Measurements from ENCODE around the gene ELAVL2.

ELAVL2 gene

GRCh38 chr9:23822261-23823169 lies 3.5 kb downstream of the ELAVL2 start:
- no peak overlapping the region for H3K18ac ChIP-seq (ENCODE audit: low read length)
- H2AK5ac ChIP-seq (ENCODE audit: low read length), result no peak overlapping the region
- H2BK5ac ChIP-seq (ENCODE audit: low read depth, low read length, poor library complexity), result no peak overlapping the region
- no peak overlapping the region for H2BK120ac ChIP-seq (ENCODE audit: insufficient read depth, low read length, poor library complexity)
- peak overlapping the region; percentile 80 for H3K4me2 ChIP-seq (ENCODE audit: low read length)
- peaks cover 41% of the 10 kb centered on the region for H3K27me3 ChIP-seq (ENCODE audit: insufficient read depth, low read length)
- DNase-seq, result no peak
- H4K12ac ChIP-seq (ENCODE audit: low read depth, low read length), result no peak overlapping the region
- peak overlapping the region; percentile 43 for H3K4me3 ChIP-seq (ENCODE audit: low read depth, low read length)
- peaks cover 23 to 25% of the 10 kb centered on the region in 2 experiments for H3K4me1 ChIP-seq (ENCODE audit: control insufficient read depth in 1 of 2, insufficient read depth in 2 of 2, low read length in 2 of 2)
- no CpG with 5 or more reads among the region's 46 CpGs for WGBS (ENCODE audit: extremely low coverage, insufficient coverage, insufficient read length)
- no peak overlapping the region for H3K14ac ChIP-seq (ENCODE audit: low read length)
- H3K27ac ChIP-seq (ENCODE audit: low read depth, low read length), result no peak overlapping the region
- no peak overlapping the region for H3K4ac ChIP-seq (ENCODE audit: low read depth, low read length)
- peak overlapping the region; percentile 46 for H3K23ac ChIP-seq (ENCODE audit: low read length)
- no peaks in the 10 kb centered on the region for H3K79me2 ChIP-seq (ENCODE audit: control insufficient read depth, insufficient read depth, low read length, poor library complexity)
- H3K9ac ChIP-seq (ENCODE audit: low read length), result peak overlapping the region; percentile 37
- no peak overlapping the region for H4K91ac ChIP-seq (ENCODE audit: low read depth, low read length)
- H3K36me3 ChIP-seq (ENCODE audit: control insufficient read depth in 1 of 2, insufficient read depth in 2 of 2, low read length in 2 of 2), result no peaks in the 10 kb centered on the region
- H2BK12ac ChIP-seq (ENCODE audit: low read length), result no peak overlapping the region
- no peaks in the 10 kb centered on the region for H3K79me1 ChIP-seq (ENCODE audit: low read length)
- no peak overlapping the region for H2AFZ ChIP-seq (ENCODE audit: insufficient read depth, low read length, poor library complexity)
- no peak overlapping the region for H4K8ac ChIP-seq (ENCODE audit: low read depth, low read length)
- H3K9me3 ChIP-seq (ENCODE audit: insufficient read depth, low read depth, low read length), result peaks cover 4% of the 10 kb centered on the region

DNA sequence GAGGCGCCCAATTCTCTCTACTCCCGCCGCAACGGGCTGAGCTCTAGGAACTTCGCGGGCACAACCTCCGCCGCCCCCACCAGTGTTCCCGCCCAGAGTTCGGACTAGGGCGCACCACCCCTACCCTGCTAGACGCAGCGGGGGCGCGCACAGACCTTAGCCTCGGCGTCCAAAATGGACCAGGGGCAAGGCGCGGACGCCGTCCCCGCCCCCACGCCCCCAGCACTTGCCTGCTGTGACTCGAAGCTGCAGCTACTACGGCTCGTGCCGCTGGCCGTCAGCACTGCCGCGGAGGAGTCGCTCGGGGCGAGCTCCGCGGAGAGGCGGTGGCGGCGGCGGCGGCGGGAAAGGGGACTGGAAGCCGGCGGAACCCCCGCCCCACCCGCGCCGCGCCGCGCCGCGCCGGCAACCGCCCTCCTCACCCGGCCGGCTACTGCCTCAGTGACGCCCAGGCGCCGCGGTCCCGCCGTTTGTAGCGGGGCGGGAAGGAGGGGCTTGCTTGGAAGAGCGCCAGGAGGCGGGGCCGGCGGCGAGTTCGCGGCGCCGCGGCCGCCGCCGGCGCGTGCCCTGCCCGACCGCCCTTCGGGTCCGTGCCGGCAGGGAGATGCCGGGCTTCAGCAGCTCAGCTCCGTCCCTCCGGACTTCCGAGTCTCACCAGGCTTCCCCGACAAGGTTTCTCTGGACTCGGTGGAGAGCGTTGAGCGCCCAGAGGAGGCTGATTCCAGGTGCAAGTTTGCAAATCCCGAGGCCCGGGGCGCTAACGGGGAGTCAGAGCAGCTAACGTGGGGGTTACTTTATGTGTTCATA lies 4.5 kb downstream of the ELAVL2 start:
- Histone ChIP-seq H4K12ac (ENCODE audit: low read depth, low read length) (no peak overlapping the region), H2BK120ac (ENCODE audit: insufficient read depth, low read length, poor library complexity) (no peak overlapping the region), H4K8ac (ENCODE audit: low read depth, low read length) (no peak overlapping the region), H3K36me3 (ENCODE audit: control insufficient read depth in 1 of 2, insufficient read depth in 2 of 2, low read length in 2 of 2) (no peaks in the 10 kb centered on the region), H2BK5ac (ENCODE audit: low read depth, low read length, poor library complexity) (no peak overlapping the region), H2AK5ac (ENCODE audit: low read length) (no peak overlapping the region), H3K79me2 (ENCODE audit: control insufficient read depth, insufficient read depth, low read length, poor library complexity) (no peaks in the 10 kb centered on the region), H2AFZ (ENCODE audit: insufficient read depth, low read length, poor library complexity) (peak overlapping the region; percentile 33), H2BK12ac (ENCODE audit: low read length) (no peak overlapping the region), H3K9ac (ENCODE audit: low read length) (peak overlapping the region; percentile 77), H3K4me3 (ENCODE audit: low read depth, low read length) (peak overlapping the region; percentile 91), H3K4me2 (ENCODE audit: low read length) (peak overlapping the region; percentile 80), H3K79me1 (ENCODE audit: low read length) (no peaks in the 10 kb centered on the region), H3K27me3 (ENCODE audit: insufficient read depth, low read length) (peaks cover 41% of the 10 kb centered on the region), H4K91ac (ENCODE audit: low read depth, low read length) (no peak overlapping the region), H3K4me1 (ENCODE audit: control insufficient read depth in 1 of 2, insufficient read depth in 2 of 2, low read length in 2 of 2) (peaks cover 23 to 25% of the 10 kb centered on the region in 2 experiments), H3K4ac (ENCODE audit: low read depth, low read length) (no peak overlapping the region), H3K23ac (ENCODE audit: low read length) (no peak overlapping the region), H3K9me3 (ENCODE audit: insufficient read depth, low read depth, low read length) (peaks cover 4% of the 10 kb centered on the region), H3K27ac (ENCODE audit: low read depth, low read length) (no peak overlapping the region), H3K14ac (ENCODE audit: low read length) (peak overlapping the region; percentile 51), H3K18ac (ENCODE audit: low read length) (peak overlapping the region; percentile 0)
- WGBS (ENCODE audit: extremely low coverage, insufficient coverage, insufficient read length), result no CpG with 5 or more reads among the region's 97 CpGs
- DNase-seq, result no peak

- Histone ChIP-seq H3K9me3 (ENCODE audit: insufficient read depth, low read depth, low read length) (peaks cover 4% of the 10 kb centered on the region), H3K23ac (ENCODE audit: low read length) (no peak overlapping the region), H3K4ac (ENCODE audit: low read depth, low read length) (no peak overlapping the region), H3K14ac (ENCODE audit: low read length) (no peak overlapping the region), H2BK12ac (ENCODE audit: low read length) (no peak overlapping the region), H3K36me3 (ENCODE audit: control insufficient read depth in 1 of 2, insufficient read depth in 2 of 2, low read length in 2 of 2) (no peaks in the 10 kb centered on the region), H2AFZ (ENCODE audit: insufficient read depth, low read length, poor library complexity) (peak overlapping the region; percentile 33), H3K79me2 (ENCODE audit: control insufficient read depth, insufficient read depth, low read length, poor library complexity) (no peaks in the 10 kb centered on the region), H3K18ac (ENCODE audit: low read length) (peak overlapping the region; percentile 0), H4K8ac (ENCODE audit: low read depth, low read length) (no peak overlapping the region), H4K12ac (ENCODE audit: low read depth, low read length) (no peak overlapping the region), H4K91ac (ENCODE audit: low read depth, low read length) (no peak overlapping the region), H3K27ac (ENCODE audit: low read depth, low read length) (no peak overlapping the region), H2AK5ac (ENCODE audit: low read length) (no peak overlapping the region), H3K4me1 (ENCODE audit: control insufficient read depth in 1 of 2, insufficient read depth in 2 of 2, low read length in 2 of 2) (peaks cover 23 to 25% of the 10 kb centered on the region in 2 experiments), H3K4me2 (ENCODE audit: low read length) (peak overlapping the region; percentile 80), H3K79me1 (ENCODE audit: low read length) (no peaks in the 10 kb centered on the region), H3K4me3 (ENCODE audit: low read depth, low read length) (peak overlapping the region; percentile 91), H3K27me3 (ENCODE audit: insufficient read depth, low read length) (peaks cover 41% of the 10 kb centered on the region), H3K9ac (ENCODE audit: low read length) (peak overlapping the region; percentile 77), H2BK5ac (ENCODE audit: low read depth, low read length, poor library complexity) (no peak overlapping the region), H2BK120ac (ENCODE audit: insufficient read depth, low read length, poor library complexity) (no peak overlapping the region)
- no peak for DNase-seq
- WGBS (ENCODE audit: extremely low coverage, insufficient coverage, insufficient read length), result no CpG with 5 or more reads among the region's 80 CpGs
Observed at GRCh38 chr9:23820451-23821374, 5.3 kb downstream of the ELAVL2 start.

DNA sequence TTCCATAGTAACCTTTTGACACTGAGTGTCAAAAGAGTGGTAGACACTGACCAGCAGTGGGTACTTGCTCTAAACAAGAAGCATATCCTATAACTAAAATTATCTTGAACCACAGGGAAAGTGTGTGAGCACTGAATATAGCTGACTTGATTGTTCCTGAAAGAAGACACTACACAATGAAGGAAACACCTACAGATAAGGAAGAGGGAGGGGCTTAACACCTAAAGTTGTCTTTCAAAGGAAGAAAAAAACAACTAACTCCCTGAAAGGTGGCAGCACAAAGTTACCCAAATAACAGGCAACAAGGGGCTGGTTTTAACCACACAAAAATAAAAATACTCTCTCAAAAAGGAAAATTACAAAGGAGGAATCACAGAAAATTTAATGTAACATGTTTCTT lies 6.6 kb downstream of the ELAVL2 start:
- H3K4me3 ChIP-seq (ENCODE audit: low read depth, low read length), result no peak overlapping the region
- no peak overlapping the region for H3K27ac ChIP-seq (ENCODE audit: low read depth, low read length)
- no peak overlapping the region for H3K18ac ChIP-seq (ENCODE audit: low read length)
- no peaks in the 10 kb centered on the region for H3K36me3 ChIP-seq (ENCODE audit: control insufficient read depth in 1 of 2, insufficient read depth in 2 of 2, low read length in 2 of 2)
- H4K12ac ChIP-seq (ENCODE audit: low read depth, low read length), result no peak overlapping the region
- peaks cover 4% of the 10 kb centered on the region for H3K9me3 ChIP-seq (ENCODE audit: insufficient read depth, low read depth, low read length)
- no peak overlapping the region for H3K4ac ChIP-seq (ENCODE audit: low read depth, low read length)
- no peak overlapping the region for H4K91ac ChIP-seq (ENCODE audit: low read depth, low read length)
- H3K4me2 ChIP-seq (ENCODE audit: low read length), result no peak overlapping the region
- no peak overlapping the region for H4K8ac ChIP-seq (ENCODE audit: low read depth, low read length)
- no peaks in the 10 kb centered on the region for H3K79me1 ChIP-seq (ENCODE audit: low read length)
- no peaks in the 10 kb centered on the region for H3K79me2 ChIP-seq (ENCODE audit: control insufficient read depth, insufficient read depth, low read length, poor library complexity)
- no peak overlapping the region for H2AK5ac ChIP-seq (ENCODE audit: low read length)
- no peak overlapping the region for H2BK120ac ChIP-seq (ENCODE audit: insufficient read depth, low read length, poor library complexity)
- DNase-seq, result no peak
- no peak overlapping the region for H2BK12ac ChIP-seq (ENCODE audit: low read length)
- H3K9ac ChIP-seq (ENCODE audit: low read length), result no peak overlapping the region
- peaks cover 14 to 21% of the 10 kb centered on the region in 2 experiments for H3K4me1 ChIP-seq (ENCODE audit: control insufficient read depth in 1 of 2, insufficient read depth in 2 of 2, low read length in 2 of 2)
- peaks cover 32% of the 10 kb centered on the region for H3K27me3 ChIP-seq (ENCODE audit: insufficient read depth, low read length)
- no peak overlapping the region for H2AFZ ChIP-seq (ENCODE audit: insufficient read depth, low read length, poor library complexity)
- no peak overlapping the region for H3K14ac ChIP-seq (ENCODE audit: low read length)
- no peak overlapping the region for H3K23ac ChIP-seq (ENCODE audit: low read length)
- H2BK5ac ChIP-seq (ENCODE audit: low read depth, low read length, poor library complexity), result no peak overlapping the region
